A673 (cell line): ENCODE results near the gene KRTAP5-3.

Experiments used
- EZH2 ChIP-seq: fragments of 200-600 bp; sonication (generic); IDR thresholded peaks from 2 replicates; pipeline ENCODE4 v1.6.1; 2017; ENCODE audit warnings: borderline replicate concordance, low read depth, mild to moderate bottlenecking, mixed read lengths, antibody characterized with exemption, low read length; ENCODE audit not compliant: poor library complexity, severe bottlenecking
- TF ChIP-seq, protein P1 (sequence below): fragments of 300-800, 200-600 bp; sonication (generic); conservative IDR thresholded peaks from 2 replicates; pipeline ENCODE4 v1.5.1; 2017; ENCODE audit warnings: low read depth, mild to moderate bottlenecking, antibody characterized with exemption, low read length, moderate library complexity, mixed read lengths

DNA sequence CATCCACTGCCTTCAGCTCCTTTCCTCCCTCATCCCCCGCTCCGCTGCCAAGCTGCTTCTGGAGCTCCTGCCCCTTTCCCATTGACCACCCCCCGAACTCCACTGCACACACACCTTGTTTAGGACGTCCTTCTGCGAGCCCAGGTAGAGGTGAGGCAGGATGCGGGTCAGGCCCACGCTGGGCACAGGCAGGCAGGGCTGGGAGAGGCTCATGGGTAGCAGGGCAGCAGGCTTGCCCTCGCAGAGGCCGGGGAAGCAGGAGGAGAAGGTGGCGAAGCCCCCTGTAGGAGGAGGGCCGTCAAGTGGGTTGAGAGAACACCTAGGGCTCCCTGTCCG lies 49.5 kb downstream of the KRTAP5-3 start:
- TF ChIP-seq, protein P1, sequence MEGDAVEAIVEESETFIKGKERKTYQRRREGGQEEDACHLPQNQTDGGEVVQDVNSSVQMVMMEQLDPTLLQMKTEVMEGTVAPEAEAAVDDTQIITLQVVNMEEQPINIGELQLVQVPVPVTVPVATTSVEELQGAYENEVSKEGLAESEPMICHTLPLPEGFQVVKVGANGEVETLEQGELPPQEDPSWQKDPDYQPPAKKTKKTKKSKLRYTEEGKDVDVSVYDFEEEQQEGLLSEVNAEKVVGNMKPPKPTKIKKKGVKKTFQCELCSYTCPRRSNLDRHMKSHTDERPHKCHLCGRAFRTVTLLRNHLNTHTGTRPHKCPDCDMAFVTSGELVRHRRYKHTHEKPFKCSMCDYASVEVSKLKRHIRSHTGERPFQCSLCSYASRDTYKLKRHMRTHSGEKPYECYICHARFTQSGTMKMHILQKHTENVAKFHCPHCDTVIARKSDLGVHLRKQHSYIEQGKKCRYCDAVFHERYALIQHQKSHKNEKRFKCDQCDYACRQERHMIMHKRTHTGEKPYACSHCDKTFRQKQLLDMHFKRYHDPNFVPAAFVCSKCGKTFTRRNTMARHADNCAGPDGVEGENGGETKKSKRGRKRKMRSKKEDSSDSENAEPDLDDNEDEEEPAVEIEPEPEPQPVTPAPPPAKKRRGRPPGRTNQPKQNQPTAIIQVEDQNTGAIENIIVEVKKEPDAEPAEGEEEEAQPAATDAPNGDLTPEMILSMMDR, result no peak
- TF ChIP-seq EZH2, result no peak
